Bronchial epithelial cell (primary cell): ENCODE results near the gene HSD17B14. TPM values are rescaled to one million over a fixed set of nuclear protein-coding genes. Genes with fewer than 3 reads are reported as not detected.

Experiments used
- DNase-seq: peaks from one replicate; pipeline ENCODE4 v3.0.0-alpha.2; 2010; ENCODE audit warnings: low read depth
- FAIRE-seq: peaks from 2 replicates; lab custom pipeline; 2011; peaks lifted over from hg19 to GRCh38; lab: Jason Lieb, UNC
- H3K27me3 ChIP-seq: 2 replicates; pipeline ENCODE4 v1.5.1; 2011; ENCODE audit warnings: low read length; ENCODE audit not compliant: control insufficient read depth, insufficient read depth
- H3K36me3 ChIP-seq: 2 replicates; pipeline ENCODE4 v1.5.1; 2011; ENCODE audit warnings: low read length; ENCODE audit not compliant: control insufficient read depth, insufficient read depth
- H3K4me3 ChIP-seq: 2 replicates; pipeline ENCODE4 v1.5.1; 2011; ENCODE audit warnings: mild to moderate bottlenecking, low read depth, low read length, control low read depth
- CTCF ChIP-seq: IDR thresholded peaks from 2 replicates; pipeline ENCODE4 v1.5.1; 2011; ENCODE audit warnings: mild to moderate bottlenecking, moderate library complexity, low read length, control low read depth, inconsistent platforms; ENCODE audit not compliant: insufficient read depth, severe bottlenecking
- total RNA-seq: library from RNA; depleted of rRNA; stranded (reverse); fragments of >200 nt; gene quantifications from 2 replicates; pipeline ENCODE4 v1.2.1, GENCODE V29; 2014

The HSD17B14 gene
- total RNA-seq, 1 donor from 2014 or later = 1.3 TPM

GRCh38 chr19:48841047-48841446, 4.8 kb upstream of the HSD17B14 start:
- FAIRE-seq = no peak

GRCh38 chr19:48837687-48838086, 1.4 kb upstream of the HSD17B14 start:
- Histone ChIP-seq H3K27me3 (no peaks in the 10 kb centered on the region), H3K4me3 (no peak overlapping the region), H3K36me3 (no peaks in the 10 kb centered on the region)
- no peak for TF ChIP-seq CTCF
- DNase-seq (no peak), FAIRE-seq (no peak)

More at GRCh38 chr19:48841047-48841446, 4.8 kb upstream of the HSD17B14 start:
- Histone ChIP-seq H3K27me3 (no peaks in the 10 kb centered on the region), H3K36me3 (peaks cover 2% of the 10 kb centered on the region), H3K4me3 (no peak overlapping the region)
- TF ChIP-seq CTCF = no peak
- DNase-seq = no peak

- Histone ChIP-seq H3K36me3 (no peaks in the 10 kb centered on the region), H3K27me3 (no peaks in the 10 kb centered on the region), H3K4me3 (no peak overlapping the region)
- no peak for FAIRE-seq
- DNase-seq = peak; percentile 59
- no peak for TF ChIP-seq CTCF
These were observed 797 bp upstream of the HSD17B14 start for GRCh38 chr19:48837051-48837524.

- TF ChIP-seq CTCF = peak; percentile 97
- Histone ChIP-seq H3K27me3 (no peaks in the 10 kb centered on the region), H3K36me3 (no peaks in the 10 kb centered on the region), H3K4me3 (peak overlapping the region; percentile 36)
- DNase-seq (peak; percentile 75), FAIRE-seq (no peak)
These were observed 580 bp downstream of the HSD17B14 start for GRCh38 chr19:48835734-48836088.

GRCh38 chr19:48833977-48834376, 2.3 kb downstream of the HSD17B14 start:
- H3K27me3 ChIP-seq = no peaks in the 10 kb centered on the region
- FAIRE-seq = no peak
- TF ChIP-seq CTCF = no peak

GRCh38 chr19:48833049-48833448, 3.2 kb downstream of the HSD17B14 start:
- Histone ChIP-seq H3K27me3 (no peaks in the 10 kb centered on the region), H3K36me3 (no peaks in the 10 kb centered on the region), H3K4me3 (no peak overlapping the region)
- DNase-seq = no peak
- FAIRE-seq = no peak
- TF ChIP-seq CTCF = no peak

More at GRCh38 chr19:48833977-48834376, 2.3 kb downstream of the HSD17B14 start:
- no peaks in the 10 kb centered on the region for H3K36me3 ChIP-seq
- DNase-seq = no peak
- no peak overlapping the region for H3K4me3 ChIP-seq
